ENCODE data around the gene ARSA.

Gene ARSA

GRCh38 chr22:50612528-50613221 is 15.3 kb downstream of the ARSA start:
- Histone ChIP-seq H3K4me2 (no peak overlapping the region), H3K27ac (no peak overlapping the region), H3K4me3 (IDR thresholded peaks at IDR 0.05; ENCODE audit: insufficient read depth, low read depth, low read length) (no peak overlapping the region), H3K79me2 (ENCODE audit: insufficient read depth, low read depth) (no peaks in the 10 kb centered on the region), H3K9ac (no peak overlapping the region), H2AFZ (ENCODE audit: low read depth) (no peak overlapping the region), H3K4me1 (ENCODE audit: low read depth, poor library complexity, severe bottlenecking) (no peaks in the 10 kb centered on the region), H4K20me1 (ENCODE audit: insufficient read depth) (no peaks in the 10 kb centered on the region), H3K36me3 (ENCODE audit: insufficient read depth) (no peaks in the 10 kb centered on the region), H3K27me3 (ENCODE audit: insufficient read depth, low read depth) (peaks cover 37% of the 10 kb centered on the region)
- no peak for TF ChIP-seq CTCF (conservative IDR thresholded peaks at IDR 0.05; ENCODE audit: low read depth, low read length)

GRCh38 chr22:50612168-50612527 is 15.8 kb downstream of the ARSA start:
- no peaks in the 10 kb centered on the region for H3K36me3 ChIP-seq (ENCODE audit: insufficient read depth)
- H3K4me3 ChIP-seq (IDR thresholded peaks at IDR 0.05; ENCODE audit: insufficient read depth, low read depth, low read length), result no peak overlapping the region
- H3K4me1 ChIP-seq (ENCODE audit: low read depth, poor library complexity, severe bottlenecking), result no peaks in the 10 kb centered on the region
- TF ChIP-seq CTCF (conservative IDR thresholded peaks at IDR 0.05; ENCODE audit: low read depth, low read length), result no peak
- no peak overlapping the region for H3K9ac ChIP-seq
- no peak overlapping the region for H3K27ac ChIP-seq
- H4K20me1 ChIP-seq (ENCODE audit: insufficient read depth), result no peaks in the 10 kb centered on the region
- peaks cover 42% of the 10 kb centered on the region for H3K27me3 ChIP-seq (ENCODE audit: insufficient read depth, low read depth)
- H3K79me2 ChIP-seq (ENCODE audit: insufficient read depth, low read depth), result no peaks in the 10 kb centered on the region
- no peak overlapping the region for H3K4me2 ChIP-seq
- H2AFZ ChIP-seq (ENCODE audit: low read depth), result no peak overlapping the region

GRCh38 chr22:50611341-50612060 is 16.5 kb downstream of the ARSA start:
- no peak overlapping the region for H3K27ac ChIP-seq
- H2AFZ ChIP-seq (ENCODE audit: low read depth), result no peak overlapping the region
- no peak overlapping the region for H3K4me2 ChIP-seq
- TF ChIP-seq CTCF (conservative IDR thresholded peaks at IDR 0.05; ENCODE audit: low read depth, low read length), result no peak
- no peak overlapping the region for H3K4me3 ChIP-seq (IDR thresholded peaks at IDR 0.05; ENCODE audit: insufficient read depth, low read depth, low read length)
- no peaks in the 10 kb centered on the region for H3K36me3 ChIP-seq (ENCODE audit: insufficient read depth)
- no peaks in the 10 kb centered on the region for H3K79me2 ChIP-seq (ENCODE audit: insufficient read depth, low read depth)
- peaks cover 49% of the 10 kb centered on the region for H3K27me3 ChIP-seq (ENCODE audit: insufficient read depth, low read depth)
- H4K20me1 ChIP-seq (ENCODE audit: insufficient read depth), result no peaks in the 10 kb centered on the region
- H3K4me1 ChIP-seq (ENCODE audit: low read depth, poor library complexity, severe bottlenecking), result no peaks in the 10 kb centered on the region
- H3K9ac ChIP-seq, result no peak overlapping the region

- Histone ChIP-seq H3K9ac (no peak overlapping the region), H4K20me1 (ENCODE audit: insufficient read depth) (no peaks in the 10 kb centered on the region), H3K36me3 (ENCODE audit: insufficient read depth) (no peaks in the 10 kb centered on the region), H3K4me3 (IDR thresholded peaks at IDR 0.05; ENCODE audit: insufficient read depth, low read depth, low read length) (no peak overlapping the region), H3K79me2 (ENCODE audit: insufficient read depth, low read depth) (no peaks in the 10 kb centered on the region), H2AFZ (ENCODE audit: low read depth) (no peak overlapping the region), H3K4me2 (no peak overlapping the region), H3K4me1 (ENCODE audit: low read depth, poor library complexity, severe bottlenecking) (no peaks in the 10 kb centered on the region), H3K27me3 (ENCODE audit: insufficient read depth, low read depth) (peaks cover 52% of the 10 kb centered on the region), H3K27ac (no peak overlapping the region)
- no peak for TF ChIP-seq CTCF (conservative IDR thresholded peaks at IDR 0.05; ENCODE audit: low read depth, low read length)
Observed at GRCh38 chr22:50610581-50610980, 17.4 kb downstream of the ARSA start.

Measured in KMS-11 (cell line).